ENCODE measurements around the gene FBXW11.

DNA sequence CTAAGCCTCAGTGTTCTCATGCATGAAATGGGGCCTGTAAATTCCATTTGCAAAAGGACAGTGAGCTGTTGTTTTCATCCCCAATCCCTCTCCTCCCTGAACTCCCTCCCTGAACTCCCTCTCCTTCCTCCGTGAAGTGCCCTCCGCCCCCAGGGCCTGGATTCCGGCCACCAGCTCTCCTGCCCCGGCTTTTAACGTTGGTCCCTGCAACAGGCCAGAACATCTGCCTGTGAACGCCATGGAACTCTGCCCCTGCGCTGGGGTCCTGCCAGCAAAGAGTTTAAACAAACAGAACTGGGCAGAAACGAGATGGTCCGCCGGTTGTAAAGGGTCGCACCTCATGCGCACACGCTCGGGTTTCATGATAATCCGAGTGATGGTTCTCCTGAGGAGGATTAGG lies 158.4 kb downstream of the FBXW11 start:
- no peak for TF ChIP-seq CTCF (conservative IDR thresholded peaks at IDR 0.05)
- TF ChIP-seq EZH2 (IDR thresholded peaks at IDR 0.05; ENCODE audit: low read depth), result no peak
